ENCODE measurements around the gene ABL1. TPM values are rescaled to one million over a fixed set of nuclear protein-coding genes. Genes with fewer than 3 reads are reported as not detected.

Gene ABL1
- total RNA-seq, 1 donor from 2014 or later: 121 TPM

DNA sequence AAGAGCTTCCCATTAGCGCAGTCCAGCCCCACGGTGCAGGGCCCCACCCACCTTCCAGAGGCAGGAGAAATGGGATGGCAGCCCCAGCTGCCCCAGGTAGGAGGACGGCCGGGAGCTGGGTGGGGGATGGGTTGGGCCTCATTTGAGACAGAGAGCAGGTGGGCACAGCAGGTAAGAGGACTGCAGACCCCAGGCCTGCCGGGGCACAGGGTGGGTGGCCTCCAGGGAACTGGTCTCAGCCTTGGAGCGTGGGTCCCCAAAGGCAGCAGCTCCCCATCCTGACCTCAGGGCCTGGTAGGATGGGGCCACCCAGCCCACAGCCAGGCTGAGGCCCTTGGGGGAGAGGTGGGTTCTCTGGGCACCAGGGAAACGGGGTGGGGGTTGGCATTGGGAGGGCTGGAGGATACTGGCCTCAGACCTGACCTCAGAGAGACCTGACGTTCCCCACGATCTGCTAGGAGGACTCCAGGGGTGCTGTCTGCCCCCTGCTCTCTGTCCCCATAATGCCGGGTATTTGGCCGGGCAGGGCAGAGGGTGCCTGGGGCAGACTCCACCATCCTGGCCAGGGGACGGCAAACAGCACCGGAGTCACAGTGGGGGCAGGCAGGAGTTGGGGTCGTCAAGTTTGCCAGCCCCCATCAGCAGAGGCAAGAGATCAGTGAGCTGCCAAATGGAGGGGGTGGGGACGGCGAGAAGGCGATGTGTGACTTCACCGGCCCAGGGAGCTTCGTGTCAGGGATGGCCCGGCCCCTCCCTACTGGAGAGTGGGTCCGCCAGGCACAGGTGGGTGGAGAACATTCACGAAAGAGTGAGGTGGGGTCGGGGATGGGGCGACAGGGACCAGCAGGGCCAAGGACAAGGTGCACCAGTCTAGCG is 68.4 kb downstream of the ABL1 start:
- Mint-ChIP-seq H3K36me3 (ENCODE audit: low read depth, unreplicated experiment) (no peaks in the 10 kb centered on the region), H3K4me1 (ENCODE audit: unreplicated experiment) (peaks cover 4% of the 10 kb centered on the region), H3K9me3 (ENCODE audit: unreplicated experiment) (no peaks in the 10 kb centered on the region), H3K27ac (ENCODE audit: unreplicated experiment) (no peak overlapping the region), H3K27me3 (ENCODE audit: unreplicated experiment) (peaks cover 7% of the 10 kb centered on the region), H3K4me3 (ENCODE audit: unreplicated experiment) (no peak overlapping the region)
- no peak for DNase-seq (ENCODE audit: low spot score)
- TF ChIP-seq, protein P1, sequence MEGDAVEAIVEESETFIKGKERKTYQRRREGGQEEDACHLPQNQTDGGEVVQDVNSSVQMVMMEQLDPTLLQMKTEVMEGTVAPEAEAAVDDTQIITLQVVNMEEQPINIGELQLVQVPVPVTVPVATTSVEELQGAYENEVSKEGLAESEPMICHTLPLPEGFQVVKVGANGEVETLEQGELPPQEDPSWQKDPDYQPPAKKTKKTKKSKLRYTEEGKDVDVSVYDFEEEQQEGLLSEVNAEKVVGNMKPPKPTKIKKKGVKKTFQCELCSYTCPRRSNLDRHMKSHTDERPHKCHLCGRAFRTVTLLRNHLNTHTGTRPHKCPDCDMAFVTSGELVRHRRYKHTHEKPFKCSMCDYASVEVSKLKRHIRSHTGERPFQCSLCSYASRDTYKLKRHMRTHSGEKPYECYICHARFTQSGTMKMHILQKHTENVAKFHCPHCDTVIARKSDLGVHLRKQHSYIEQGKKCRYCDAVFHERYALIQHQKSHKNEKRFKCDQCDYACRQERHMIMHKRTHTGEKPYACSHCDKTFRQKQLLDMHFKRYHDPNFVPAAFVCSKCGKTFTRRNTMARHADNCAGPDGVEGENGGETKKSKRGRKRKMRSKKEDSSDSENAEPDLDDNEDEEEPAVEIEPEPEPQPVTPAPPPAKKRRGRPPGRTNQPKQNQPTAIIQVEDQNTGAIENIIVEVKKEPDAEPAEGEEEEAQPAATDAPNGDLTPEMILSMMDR (IDR thresholded peaks at IDR 0.05; ENCODE audit: unreplicated experiment): no peak

DNA sequence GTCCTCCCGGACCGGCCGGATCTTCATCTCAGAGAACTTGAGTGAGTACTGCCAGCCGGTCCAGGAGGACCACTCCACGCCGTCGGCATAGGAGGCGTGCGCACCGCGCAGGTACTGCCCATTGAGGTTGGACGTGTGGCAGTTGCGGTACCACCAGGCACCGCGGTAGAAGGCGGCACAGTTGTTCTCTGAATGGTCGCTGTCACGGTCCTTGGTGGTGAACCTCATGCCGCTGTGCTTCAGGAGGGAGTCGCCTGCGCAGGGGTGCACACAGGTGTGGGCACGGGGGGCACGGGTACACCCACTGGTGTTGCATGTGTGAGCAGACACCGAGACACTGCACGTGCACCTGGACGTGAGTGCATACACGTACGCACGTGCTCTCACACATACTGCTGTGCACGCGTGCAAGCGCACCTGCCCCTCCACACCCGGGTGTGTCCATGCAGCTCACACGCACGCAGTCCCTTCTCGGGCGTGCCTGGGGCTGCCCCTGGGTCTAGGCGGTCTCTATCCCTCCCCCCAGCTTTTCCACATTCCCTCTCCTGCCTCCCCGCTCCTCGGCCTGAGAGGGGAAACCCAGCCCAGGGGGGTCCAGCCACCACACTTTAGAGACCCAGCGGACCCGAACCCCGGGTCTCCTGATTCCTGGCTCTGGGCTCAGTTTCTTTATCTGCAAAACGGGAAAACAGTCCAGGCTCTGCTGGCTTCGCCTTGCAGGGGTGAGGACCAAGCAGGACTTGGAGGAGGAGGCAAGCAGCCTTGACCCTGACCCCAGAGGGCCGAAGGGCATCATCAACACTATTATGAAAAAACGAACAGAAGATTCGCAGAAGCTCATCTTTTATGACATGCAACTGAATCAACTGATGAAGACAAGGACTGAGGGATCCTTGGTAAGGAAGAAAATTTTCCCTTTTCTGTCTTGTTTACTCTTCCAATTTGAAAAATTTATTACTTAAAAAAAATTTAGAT is 69.3 kb downstream of the ABL1 start:
- H3K4me1 Mint-ChIP-seq (ENCODE audit: unreplicated experiment): peaks cover 4% of the 10 kb centered on the region
- no peak overlapping the region for H3K4me3 Mint-ChIP-seq (ENCODE audit: unreplicated experiment)
- DNase-seq (ENCODE audit: low spot score): no peak
- no peaks in the 10 kb centered on the region for H3K36me3 Mint-ChIP-seq (ENCODE audit: low read depth, unreplicated experiment)
- no peak overlapping the region for H3K27ac Mint-ChIP-seq (ENCODE audit: unreplicated experiment)
- TF ChIP-seq, protein P1 (IDR thresholded peaks at IDR 0.05; ENCODE audit: unreplicated experiment): no peak
- peaks cover 7% of the 10 kb centered on the region for H3K27me3 Mint-ChIP-seq (ENCODE audit: unreplicated experiment)
- H3K9me3 Mint-ChIP-seq (ENCODE audit: unreplicated experiment): no peaks in the 10 kb centered on the region

DNA sequence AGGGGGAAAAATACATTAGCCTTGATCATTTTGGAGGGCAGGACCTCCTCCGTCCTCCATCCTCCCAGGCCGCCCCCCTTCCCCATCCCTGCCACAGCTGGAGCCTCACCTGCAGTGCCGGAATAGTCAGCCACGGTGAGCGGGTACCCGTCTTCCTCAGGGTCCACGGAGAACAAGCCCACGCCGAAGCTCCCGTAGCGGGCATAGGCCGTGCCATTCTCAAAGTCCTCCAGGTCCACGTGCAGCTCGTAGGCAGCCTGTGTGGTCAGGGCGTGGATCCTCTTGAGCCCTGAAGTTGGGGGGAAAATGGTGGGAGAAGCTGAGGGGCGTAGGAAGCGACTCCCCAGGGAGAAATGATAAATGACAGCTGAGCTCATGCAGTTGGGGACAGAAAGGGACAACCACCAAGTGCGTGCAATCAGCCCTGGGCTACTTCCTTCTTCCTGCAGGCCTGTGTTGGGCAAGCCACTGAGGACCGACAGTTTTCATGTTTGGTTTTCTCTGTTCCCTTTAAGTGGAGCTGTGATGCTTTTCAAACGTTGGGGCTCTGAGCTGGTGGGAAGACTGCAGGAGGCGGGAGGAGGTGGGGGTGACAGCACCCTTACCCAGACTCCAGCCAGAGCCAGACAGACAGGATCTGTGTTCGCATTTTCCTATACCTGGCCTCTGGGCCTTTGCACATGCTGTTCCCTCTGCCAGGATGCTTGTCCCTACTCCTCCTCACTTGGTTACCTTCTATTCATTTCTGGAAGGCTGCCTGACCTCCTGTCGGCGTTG is 70.3 kb downstream of the ABL1 start:
- H3K36me3 Mint-ChIP-seq (ENCODE audit: low read depth, unreplicated experiment): no peaks in the 10 kb centered on the region
- TF ChIP-seq, protein P1 (IDR thresholded peaks at IDR 0.05; ENCODE audit: unreplicated experiment): no peak
- peaks cover 7% of the 10 kb centered on the region for H3K27me3 Mint-ChIP-seq (ENCODE audit: unreplicated experiment)
- no peaks in the 10 kb centered on the region for H3K9me3 Mint-ChIP-seq (ENCODE audit: unreplicated experiment)
- H3K27ac Mint-ChIP-seq (ENCODE audit: unreplicated experiment): no peak overlapping the region
- H3K4me3 Mint-ChIP-seq (ENCODE audit: unreplicated experiment): no peak overlapping the region
- H3K4me1 Mint-ChIP-seq (ENCODE audit: unreplicated experiment): peaks cover 4% of the 10 kb centered on the region
- DNase-seq (ENCODE audit: low spot score): no peak

DNA sequence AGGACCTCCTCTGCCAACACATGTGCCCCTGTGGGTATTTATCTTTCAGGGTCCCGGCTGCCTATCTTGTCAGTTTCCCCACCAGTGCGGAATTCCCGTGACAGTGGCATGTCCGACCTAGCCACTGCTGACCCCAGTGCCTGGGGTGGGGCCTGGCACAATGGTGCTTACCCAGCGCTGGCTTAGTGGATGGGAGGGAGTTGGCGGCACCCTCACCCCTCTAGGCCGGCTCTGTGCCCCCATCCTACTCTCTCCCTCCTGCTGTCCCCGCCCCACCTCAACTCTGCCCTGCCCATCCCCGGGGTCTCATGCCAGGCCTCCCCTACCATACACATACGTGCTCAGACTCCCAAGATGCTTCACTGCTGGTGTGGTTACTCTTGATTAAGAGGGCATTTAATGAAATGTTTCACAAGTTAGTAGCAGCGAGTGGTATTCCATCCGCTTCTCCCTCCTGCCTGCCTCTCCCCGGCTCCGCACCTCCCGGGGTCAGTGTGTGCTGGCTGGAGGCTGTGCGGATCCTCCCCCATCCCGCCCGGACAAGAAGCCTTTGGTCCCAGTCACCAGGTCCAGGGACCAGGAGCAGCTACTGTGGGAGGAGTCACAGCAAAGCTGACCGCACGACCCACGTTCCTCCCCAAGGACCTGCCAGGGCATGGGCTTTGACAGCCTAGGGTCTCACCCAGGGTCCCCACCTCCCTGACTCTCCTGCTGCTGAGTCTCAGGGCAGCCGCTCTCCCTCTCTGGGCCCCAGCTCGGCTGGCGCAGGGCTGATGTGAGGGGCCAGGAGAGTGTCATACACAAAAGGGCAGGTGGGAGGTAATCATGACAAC is 71.1 kb downstream of the ABL1 start:
- Mint-ChIP-seq H3K9me3 (ENCODE audit: unreplicated experiment) (no peaks in the 10 kb centered on the region), H3K27ac (ENCODE audit: unreplicated experiment) (no peak overlapping the region), H3K4me1 (ENCODE audit: unreplicated experiment) (peaks cover 7% of the 10 kb centered on the region), H3K36me3 (ENCODE audit: low read depth, unreplicated experiment) (no peaks in the 10 kb centered on the region), H3K27me3 (ENCODE audit: unreplicated experiment) (peaks cover 6% of the 10 kb centered on the region), H3K4me3 (ENCODE audit: unreplicated experiment) (no peak overlapping the region)
- TF ChIP-seq, protein P1 (IDR thresholded peaks at IDR 0.05; ENCODE audit: unreplicated experiment): no peak
- no peak for DNase-seq (ENCODE audit: low spot score)

Measured in endothelial cell (in vitro differentiated cells).